ENCODE measurements around the gene GSN.

- TF ChIP-seq POLR2A (IDR thresholded peaks at IDR 0.05) (no peak), POLR2AphosphoS5 (IDR thresholded peaks at IDR 0.05) (no peak), CTCF (IDR thresholded peaks at IDR 0.05) (no peak), EP300 (IDR thresholded peaks at IDR 0.05; ENCODE audit: low read depth) (no peak)
Observed at GRCh38 chr9:121310571-121310970, 42.6 kb downstream of the GSN start.

All from transverse colon (tissue), 4 donors.